NCI-H1105 treated with DMSO at 0.1 percent for 48 hours (cell line): ENCODE measurements around the gene KRT17.
"Not testable (repeated sequence)": the region's sequence is repeated elsewhere in the genome, so short reads cannot be mapped to it uniquely, and the experiment has no call there.

Experiments
- DNase-seq: peaks from one replicate; lab custom pipeline; 2025; lab: John Stamatoyannopoulos, UW

Gene KRT17

GRCh38 chr17:41633556-41634199, 9.3 kb upstream of the KRT17 start:
- DNase-seq, result no peak

- DNase-seq, result no peak
Observed at GRCh38 chr17:41632482-41633105, 8.2 kb upstream of the KRT17 start.

GRCh38 chr17:41631898-41632285, 7.5 kb upstream of the KRT17 start:
- no peak for DNase-seq

GRCh38 chr17:41631025-41631897, 6.9 kb upstream of the KRT17 start:
- no peak for DNase-seq

- DNase-seq, result no peak
Observed at GRCh38 chr17:41629826-41630670, 5.7 kb upstream of the KRT17 start.

- no peak for DNase-seq
Observed at GRCh38 chr17:41629316-41629715, 4.9 kb upstream of the KRT17 start.

GRCh38 chr17:41628621-41629255, 4.4 kb upstream of the KRT17 start:
- DNase-seq, result not testable (repeated sequence)

GRCh38 chr17:41628073-41628370, 3.6 kb upstream of the KRT17 start:
- not testable (repeated sequence) for DNase-seq

GRCh38 chr17:41627316-41628072, 3.1 kb upstream of the KRT17 start:
- no peak for DNase-seq

- DNase-seq, result not testable (repeated sequence)
Observed at GRCh38 chr17:41626914-41627295, 2.5 kb upstream of the KRT17 start.

GRCh38 chr17:41626028-41626913, 1.9 kb upstream of the KRT17 start:
- DNase-seq, result not testable (repeated sequence)

- no peak for DNase-seq
Observed at GRCh38 chr17:41625602-41626001, 1.2 kb upstream of the KRT17 start.

GRCh38 chr17:41623184-41623861, 1.1 kb downstream of the KRT17 start:
- not testable (repeated sequence) for DNase-seq

- DNase-seq, result not testable (repeated sequence)
Observed at GRCh38 chr17:41622340-41623183, 1.8 kb downstream of the KRT17 start.

GRCh38 chr17:41621916-41622315, 2.5 kb downstream of the KRT17 start:
- no peak for DNase-seq

- DNase-seq, result not testable (repeated sequence)
Observed at GRCh38 chr17:41621435-41621817, 2.9 kb downstream of the KRT17 start.

- no peak for DNase-seq
Observed at GRCh38 chr17:41620583-41621434, 3.6 kb downstream of the KRT17 start.
